GM12878 (cell line): ENCODE measurements around the gene RNASE13. TPM values are rescaled to one million over a fixed set of nuclear protein-coding genes. Genes with fewer than 3 reads are reported as not detected.

Source experiments
- ATAC-seq: fragments of 200-7000 bp; cut with Tn5 transposase; 3 replicates; pipeline ENCODE4 v1.9.1; 2020; ENCODE audit warnings: mild to moderate bottlenecking, moderate library complexity
- BruUV-seq: library from RNA; stranded (reverse); fragments of 400-500 nt; replicated peaks from 2 replicates; lab custom pipeline; 2021; lab: Mats Ljungman, UMichigan
- CTCF ChIA-PET: fragments of 300-600 bp; sonication (Branson Sonifier 250); formaldehyde crosslinking; extraction: SDS; loops from one replicate; lab custom pipeline; 2021; ENCODE audit warnings: inconsistent platforms; lab: Yijun Ruan, JAX
- POLR2A ChIA-PET: fragments of 350-600 bp; formaldehyde crosslinking; extraction: SDS; loops from one replicate; lab custom pipeline; 2021; ENCODE audit warnings: inconsistent platforms; lab: Charles Lee
- RAD21 ChIA-PET: fragments of 300-600 bp; sonication (Branson Sonifier 250); formaldehyde crosslinking; loops from one replicate; lab custom pipeline; 2023; ENCODE audit warnings: antibody characterized with exemption; ENCODE audit not compliant: unreplicated experiment; lab: Charles Lee
- SMC1A ChIA-PET: fragments of 300-600 bp; sonication (Branson Sonifier 250); formaldehyde crosslinking; loops from one replicate; lab custom pipeline; 2023; ENCODE audit not compliant: unreplicated experiment, uncharacterized antibody; lab: Charles Lee
- DNase-seq: peaks from one replicate; pipeline ENCODE4 v3.0.0-alpha.2; 2011; ENCODE audit warnings: low read depth, low spot score
- FAIRE-seq: peaks from 3 replicates; lab custom pipeline; 2011; peaks lifted over from hg19 to GRCh38; lab: Jason Lieb, UNC
- H2AFZ ChIP-seq: 2 replicates; pipeline ENCODE4 v1.6.0; 2011; ENCODE audit warnings: low read depth, low read length, control low read depth; ENCODE audit not compliant: control insufficient read depth
- H3K27ac ChIP-seq: 2 replicates; pipeline ENCODE4 v1.5.1; 2011; ENCODE audit warnings: control low read depth; ENCODE audit not compliant: control insufficient read depth, insufficient read depth
- H3K27me3 ChIP-seq, 2 experiments: replicated peaks in 1 of 2; 2 replicates each; pipeline versions ENCODE4 v1.6.0 to v1.6.1; 2011; ENCODE audit warnings: low read length in 1 of 2; ENCODE audit not compliant: control insufficient read depth in 2 of 2, insufficient read depth in 2 of 2
- H3K36me3 ChIP-seq, 2 experiments: 2 replicates each; pipeline ENCODE4 v1.5.1; 2011; ENCODE audit warnings: low read length in 1 of 2; ENCODE audit not compliant: control insufficient read depth in 2 of 2, insufficient read depth in 2 of 2
- H3K4me1 ChIP-seq: 2 replicates; pipeline ENCODE4 v1.6.1; 2011; ENCODE audit warnings: mild to moderate bottlenecking, low read length, moderate library complexity, mixed read lengths; ENCODE audit not compliant: control insufficient read depth, insufficient read depth
- H3K4me2 ChIP-seq: 2 replicates; pipeline ENCODE4 v1.6.0; 2011; ENCODE audit warnings: control low read depth; ENCODE audit not compliant: control insufficient read depth, insufficient read depth
- H3K4me3 ChIP-seq: fragments of 200-600 bp; sonication (generic); 2 replicates; pipeline ENCODE4 v1.5.1; 2016
- H3K79me2 ChIP-seq: 2 replicates; pipeline ENCODE4 v1.6.0; 2011; ENCODE audit warnings: low read length; ENCODE audit not compliant: control insufficient read depth, insufficient read depth
- H3K9ac ChIP-seq: 2 replicates; pipeline ENCODE4 v1.8.0; 2011; ENCODE audit warnings: low read length, control low read depth, mixed read lengths; ENCODE audit not compliant: control insufficient read depth, insufficient read depth
- H3K9me3 ChIP-seq: replicated peaks from 3 replicates; pipeline ENCODE4 v1.5.1; 2011; ENCODE audit warnings: mild to moderate bottlenecking, low read length; ENCODE audit not compliant: control insufficient read depth, insufficient read depth
- H4K20me1 ChIP-seq: 2 replicates; pipeline ENCODE4 v1.6.0; 2011; ENCODE audit not compliant: control insufficient read depth, insufficient read depth
- FOS ChIP-seq: IDR thresholded peaks from 3 replicates; pipeline ENCODE4 v1.6.1; 2011; ENCODE audit warnings: borderline replicate concordance; ENCODE audit not compliant: insufficient read length; ENCODE audit errors: extremely low read depth
- GATAD2B ChIP-seq: fragments of 450-650 bp; conservative IDR thresholded peaks from 2 replicates; pipeline ENCODE4 v1.6.1; 2017; ENCODE audit warnings: low read depth, mild to moderate bottlenecking, moderate library complexity
- HDAC6 ChIP-seq: fragments of 200-600 bp; sonication (generic); IDR thresholded peaks from one replicate; pipeline ENCODE4 v1.8.0; 2017; ENCODE audit warnings: antibody characterized with exemption; ENCODE audit not compliant: unreplicated experiment
- IKZF2 ChIP-seq, 2 experiments: fragments of 450-650 bp; IDR thresholded peaks; 2 replicates each; pipeline ENCODE4 v1.6.1; 2017; ENCODE audit warnings: mild to moderate bottlenecking in 2 of 2, moderate library complexity in 2 of 2
- KDM1A ChIP-seq: fragments of 200-600 bp; sonication (generic); IDR thresholded peaks from 2 replicates; pipeline ENCODE4 v1.6.1; 2016; ENCODE audit warnings: borderline replicate concordance
- NFYB ChIP-seq: IDR thresholded peaks from 2 replicates; pipeline ENCODE4 v1.6.1; 2011; ENCODE audit warnings: low read depth, mild to moderate bottlenecking, low read length, improper control_type of control experiment, moderate library complexity; ENCODE audit not compliant: insufficient read depth
- NRF1 ChIP-seq: conservative IDR thresholded peaks from 2 replicates; pipeline ENCODE4 v1.6.1; 2011; ENCODE audit warnings: mild to moderate bottlenecking, low read depth, low read length, improper control_type of control experiment
- RAD21 ChIP-seq: IDR thresholded peaks from 2 replicates; pipeline ENCODE4 v1.6.1; 2011; ENCODE audit warnings: mild to moderate bottlenecking, low read depth, low read length, moderate library complexity; ENCODE audit not compliant: insufficient read depth
- RFX5 ChIP-seq: IDR thresholded peaks from 2 replicates; pipeline ENCODE4 v1.6.1; 2011; ENCODE audit warnings: low read depth, low read length, improper control_type of control experiment
- SMC3 ChIP-seq: IDR thresholded peaks from 2 replicates; pipeline ENCODE4 v1.6.1; 2011; ENCODE audit warnings: low read length, improper control_type of control experiment, borderline replicate concordance
- WGBS: methylation state at CpG from one replicate; pipeline ENCODE4 v1.1.6; 2016; ENCODE audit warnings: low lambda C conversion rate; ENCODE audit not compliant: insufficient replicate concordance, insufficient coverage; ENCODE audit errors: missing lambda C conversion rate; 5-methylcytosine and 5-hydroxymethylcytosine counted together
- in situ Hi-C: fragments of 300-500 bp; cut with MboI; formaldehyde crosslinking; loops from 9 replicates; pipeline ENCODE4 v1.14.3; 2018; ENCODE audit warnings: mixed read lengths
- intact Hi-C: fragments of 100-400 bp; cut with micrococcal nuclease; formaldehyde crosslinking; loops from one replicate; pipeline ENCODE4 v1.14.2; 2022; ENCODE audit not compliant: unreplicated experiment
- polyA plus RNA-seq, 11 experiments: library from polyadenylated mRNA; depleted of rRNA in 4 of 11; unstranded in 6 of 11; stranded (reverse) in 5 of 11; fragments of >200 nt; fragmentation: Nextera tagmentation in 4 of 11; fragmentation: Illumina TruSeq in 1 of 11; extraction: Ambion mirVana in 4 of 11; extraction: Trizol in 1 of 11; gene quantifications; 1 replicate in 1 of 11; 2 replicates in 10 of 11; pipeline versions ENCODE4 v1.2.1 to v1.2.3, GENCODE V29; 2011 to 2016; ENCODE audit warnings: inconsistent platforms in 2 of 11, missing spikeins in 2 of 11, low read depth in 1 of 11
- total RNA-seq, 4 experiments: library from RNA; depleted of rRNA in 3 of 4; stranded (reverse); fragments of >200 nt in 3 of 4; fragmentation: Illumina TruSeq in 1 of 4; extraction: Trizol in 1 of 4; gene quantifications; 2 replicates each; pipeline versions ENCODE4 v1.2.1 to v1.2.3, GENCODE V29; 2013 to 2021
- TF ChIP-seq, protein P1 (sequence below): fragments of 450-650 bp; formaldehyde crosslinking; IDR thresholded peaks from 2 replicates; pipeline ENCODE4 v1.5.0; 2022; ENCODE audit warnings: mild to moderate bottlenecking, missing genetic modification characterization
- TF ChIP-seq, protein P2 (sequence below), 3 experiments: IDR thresholded peaks in 2 of 3; conservative IDR thresholded peaks in 1 of 3; 2 replicates each; pipeline ENCODE4 v1.5.1; 2011; ENCODE audit warnings: low read depth in 3 of 3, low read length in 3 of 3, mild to moderate bottlenecking in 3 of 3, control low read depth in 2 of 3, moderate library complexity in 2 of 3, inconsistent platforms in 1 of 3, mixed read lengths in 1 of 3; ENCODE audit not compliant: control insufficient read depth in 2 of 3, insufficient read depth in 1 of 3; ENCODE audit errors: extremely low read depth in 1 of 3

The RNASE13 gene
- total and polyA plus RNA-seq, 10 of the 15 experiments (the other 5 are each of a cell fraction or from before 2014, with no cell fraction given): not detected

DNA sequence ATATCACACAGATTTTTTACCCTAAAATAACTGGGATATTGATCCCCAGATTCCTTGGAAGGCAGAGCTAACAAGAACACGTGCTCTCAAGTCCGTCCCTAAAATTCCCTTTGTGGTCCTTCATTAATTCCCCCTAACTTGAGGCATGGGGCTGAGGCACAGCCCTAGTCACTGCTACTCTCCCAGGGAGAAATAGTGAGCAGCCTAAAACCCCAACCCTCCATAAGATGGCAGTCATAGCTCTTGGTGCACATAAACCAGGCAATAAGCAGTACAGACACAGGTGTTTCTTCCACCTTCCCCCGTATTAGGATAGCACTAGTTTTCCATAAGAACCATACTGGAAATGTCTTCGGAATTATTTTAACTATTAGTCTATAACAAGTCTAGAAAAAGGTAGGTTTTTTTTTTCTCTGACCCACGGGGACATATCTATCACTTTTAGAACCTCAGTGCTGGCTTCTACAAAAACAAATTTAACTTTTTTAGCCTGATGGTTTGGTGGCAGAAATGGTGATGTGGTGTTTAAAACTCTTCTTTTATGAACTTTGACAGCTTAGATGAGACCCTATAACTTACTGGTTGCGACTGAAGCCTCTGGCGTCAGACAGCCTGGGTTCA is 32.4 kb upstream of the RNASE13 start:
- ChIA-PET POLR2A (no interaction called here), SMC1A (interaction anchor here (0.7 to 3.2 kb wide), 7 partner anchors 10 to 211 kb away, joined by 3 to 38 read pairs (median 7); no protein-coding TSS in a partner anchor)

More for the DNA sequence above, 32.4 kb upstream of the RNASE13 start:
- DNase-seq: no peak
- FAIRE-seq: peak; percentile 61
- no peaks in the 10 kb centered on the region for H3K79me2 ChIP-seq
- WGBS: 23% methylated on average over 7 of the region's 7 CpGs
- no peak for ATAC-seq
- RAD21 ChIA-PET: interaction anchor here (0.8 to 4.8 kb wide), 8 partner anchors 22 to 58 kb away, joined by 3 to 55 read pairs (median 7); no protein-coding TSS in a partner anchor
- H3K27me3 ChIP-seq: peaks cover 9 to 20% of the 10 kb centered on the region in 2 experiments
- no peak overlapping the region for H2AFZ ChIP-seq
- H3K36me3 ChIP-seq: no peaks in the 10 kb centered on the region
- peak; percentile 58 for TF ChIP-seq RAD21
- TF ChIP-seq NRF1: no peak
- TF ChIP-seq, protein P1, sequence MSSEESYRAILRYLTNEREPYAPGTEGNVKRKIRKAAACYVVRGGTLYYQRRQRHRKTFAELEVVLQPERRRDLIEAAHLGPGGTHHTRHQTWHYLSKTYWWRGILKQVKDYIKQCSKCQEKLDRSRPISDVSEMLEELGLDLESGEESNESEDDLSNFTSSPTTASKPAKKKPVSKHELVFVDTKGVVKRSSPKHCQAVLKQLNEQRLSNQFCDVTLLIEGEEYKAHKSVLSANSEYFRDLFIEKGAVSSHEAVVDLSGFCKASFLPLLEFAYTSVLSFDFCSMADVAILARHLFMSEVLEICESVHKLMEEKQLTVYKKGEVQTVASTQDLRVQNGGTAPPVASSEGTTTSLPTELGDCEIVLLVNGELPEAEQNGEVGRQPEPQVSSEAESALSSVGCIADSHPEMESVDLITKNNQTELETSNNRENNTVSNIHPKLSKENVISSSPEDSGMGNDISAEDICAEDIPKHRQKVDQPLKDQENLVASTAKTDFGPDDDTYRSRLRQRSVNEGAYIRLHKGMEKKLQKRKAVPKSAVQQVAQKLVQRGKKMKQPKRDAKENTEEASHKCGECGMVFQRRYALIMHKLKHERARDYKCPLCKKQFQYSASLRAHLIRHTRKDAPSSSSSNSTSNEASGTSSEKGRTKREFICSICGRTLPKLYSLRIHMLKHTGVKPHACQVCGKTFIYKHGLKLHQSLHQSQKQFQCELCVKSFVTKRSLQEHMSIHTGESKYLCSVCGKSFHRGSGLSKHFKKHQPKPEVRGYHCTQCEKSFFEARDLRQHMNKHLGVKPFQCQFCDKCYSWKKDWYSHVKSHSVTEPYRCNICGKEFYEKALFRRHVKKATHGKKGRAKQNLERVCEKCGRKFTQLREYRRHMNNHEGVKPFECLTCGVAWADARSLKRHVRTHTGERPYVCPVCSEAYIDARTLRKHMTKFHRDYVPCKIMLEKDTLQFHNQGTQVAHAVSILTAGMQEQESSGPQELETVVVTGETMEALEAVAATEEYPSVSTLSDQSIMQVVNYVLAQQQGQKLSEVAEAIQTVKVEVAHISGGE: no peak
- no peak for TF ChIP-seq IKZF2 (IDR thresholded peaks at IDR 0.05)
- TF ChIP-seq SMC3: peak; percentile 37; the same call in 1 of the 2 replicates
- TF ChIP-seq KDM1A: no peak
- TF ChIP-seq RFX5: no peak
- no peak for TF ChIP-seq NFYB
- TF ChIP-seq GATAD2B: no peak
- no peak for TF ChIP-seq FOS
- TF ChIP-seq HDAC6: no peak
- TF ChIP-seq, protein P2, sequence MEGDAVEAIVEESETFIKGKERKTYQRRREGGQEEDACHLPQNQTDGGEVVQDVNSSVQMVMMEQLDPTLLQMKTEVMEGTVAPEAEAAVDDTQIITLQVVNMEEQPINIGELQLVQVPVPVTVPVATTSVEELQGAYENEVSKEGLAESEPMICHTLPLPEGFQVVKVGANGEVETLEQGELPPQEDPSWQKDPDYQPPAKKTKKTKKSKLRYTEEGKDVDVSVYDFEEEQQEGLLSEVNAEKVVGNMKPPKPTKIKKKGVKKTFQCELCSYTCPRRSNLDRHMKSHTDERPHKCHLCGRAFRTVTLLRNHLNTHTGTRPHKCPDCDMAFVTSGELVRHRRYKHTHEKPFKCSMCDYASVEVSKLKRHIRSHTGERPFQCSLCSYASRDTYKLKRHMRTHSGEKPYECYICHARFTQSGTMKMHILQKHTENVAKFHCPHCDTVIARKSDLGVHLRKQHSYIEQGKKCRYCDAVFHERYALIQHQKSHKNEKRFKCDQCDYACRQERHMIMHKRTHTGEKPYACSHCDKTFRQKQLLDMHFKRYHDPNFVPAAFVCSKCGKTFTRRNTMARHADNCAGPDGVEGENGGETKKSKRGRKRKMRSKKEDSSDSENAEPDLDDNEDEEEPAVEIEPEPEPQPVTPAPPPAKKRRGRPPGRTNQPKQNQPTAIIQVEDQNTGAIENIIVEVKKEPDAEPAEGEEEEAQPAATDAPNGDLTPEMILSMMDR (IDR thresholded peaks at IDR 0.05 in 2 of 3, conservative IDR thresholded peaks at IDR 0.05 in 1 of 3; ENCODE audit: control insufficient read depth in 2 of 3, extremely low read depth in 1 of 3, insufficient read depth in 1 of 3, low read depth in 3 of 3, low read length in 3 of 3): peak; percentile 36 to 48 (median 46); a peak in 5 of 6 replicates
- H3K9ac ChIP-seq: no peak overlapping the region
- H4K20me1 ChIP-seq: no peaks in the 10 kb centered on the region
- BruUV-seq: no TSS peak
- no peak overlapping the region for H3K27ac ChIP-seq
- intact Hi-C loops (loop anchor here (2.0 kb wide), 1 partner anchor 52 kb away; no protein-coding TSS in a partner anchor), in situ Hi-C loops (no loop called here)
- CTCF ChIA-PET: interaction anchor here (0.7 to 6.3 kb wide), 10 partner anchors 15 to 76 kb away, joined by 3 to 151 read pairs (median 5); partner anchors contain the start of gene TMEM253
- H3K9me3 ChIP-seq: no peaks in the 10 kb centered on the region
- no peak overlapping the region for H3K4me2 ChIP-seq
- H3K4me1 ChIP-seq: peaks cover 25% of the 10 kb centered on the region
- no peak overlapping the region for H3K4me3 ChIP-seq
